SK-N-SH treated with all-trans-retinoic acid at 6 μM for 48 hours (cell line): ENCODE measurements around the gene SNX21.

Experiments
- ATAC-seq: fragments of 200-7000 bp; cut with Tn5 transposase; 3 replicates; pipeline ENCODE4 v1.9.1; 2020; ENCODE audit warnings: mild to moderate bottlenecking, moderate library complexity
- CREB5 ChIP-seq: fragments of 250-450 bp; sonication (Bioruptor Pico); IDR thresholded peaks from 2 replicates; pipeline ENCODE4 v1.5.1; 2020; ENCODE audit warnings: low read depth, mild to moderate bottlenecking, moderate library complexity
- CSDC2 ChIP-seq: fragments of 250-450 bp; sonication (Bioruptor Pico); IDR thresholded peaks from 2 replicates; pipeline ENCODE4 v1.5.0; 2020; ENCODE audit warnings: mild to moderate bottlenecking, moderate library complexity
- CSRNP3 ChIP-seq: fragments of 250-450 bp; sonication (Bioruptor Pico); IDR thresholded peaks from 2 replicates; pipeline ENCODE4 v1.5.1; 2021; ENCODE audit warnings: mild to moderate bottlenecking, moderate library complexity
- ESRRG ChIP-seq: fragments of 250-450 bp; sonication (Bioruptor Pico); IDR thresholded peaks from 2 replicates; pipeline ENCODE4 v1.6.1; 2021; ENCODE audit warnings: mild to moderate bottlenecking
- GLIS3 ChIP-seq: fragments of 250-450 bp; sonication (Bioruptor Pico); IDR thresholded peaks from 2 replicates; pipeline ENCODE4 v1.5.0; 2020; ENCODE audit warnings: mild to moderate bottlenecking, moderate library complexity
- PATZ1 ChIP-seq: fragments of 250-450 bp; sonication (Bioruptor Pico); IDR thresholded peaks from 2 replicates; pipeline ENCODE4 v1.8.0; 2020; ENCODE audit warnings: mild to moderate bottlenecking, moderate library complexity, borderline replicate concordance
- POU6F1 ChIP-seq: fragments of 250-450 bp; sonication (Bioruptor Pico); IDR thresholded peaks from 2 replicates; pipeline ENCODE4 v1.8.0; 2021; ENCODE audit warnings: low read depth, mild to moderate bottlenecking, moderate library complexity, borderline replicate concordance
- PPARA ChIP-seq: fragments of 250-450 bp; sonication (Bioruptor Pico); IDR thresholded peaks from 2 replicates; pipeline ENCODE4 v1.5.0; 2020; ENCODE audit warnings: mild to moderate bottlenecking, borderline replicate concordance
- RARB ChIP-seq: fragments of 250-450 bp; sonication (Bioruptor Pico); IDR thresholded peaks from 2 replicates; pipeline ENCODE4 v1.8.0; 2021; ENCODE audit warnings: mild to moderate bottlenecking, moderate library complexity
- SNAI2 ChIP-seq: fragments of 250-450 bp; sonication (Bioruptor Pico); IDR thresholded peaks from 2 replicates; pipeline ENCODE4 v1.5.0; 2020; ENCODE audit warnings: mild to moderate bottlenecking, moderate library complexity
- TCF4 ChIP-seq: fragments of 250-450 bp; sonication (Bioruptor Pico); IDR thresholded peaks from 2 replicates; pipeline ENCODE4 v1.8.0; 2021; ENCODE audit warnings: mild to moderate bottlenecking, moderate library complexity, borderline replicate concordance
- TOX ChIP-seq: fragments of 250-450 bp; sonication (Bioruptor Pico); IDR thresholded peaks from 2 replicates; pipeline ENCODE4 v1.8.0; 2021; ENCODE audit warnings: mild to moderate bottlenecking, moderate library complexity, borderline replicate concordance
- TSHZ2 ChIP-seq: fragments of 250-450 bp; sonication (Bioruptor Pico); IDR thresholded peaks from 2 replicates; pipeline ENCODE4 v1.5.0; 2020; ENCODE audit warnings: mild to moderate bottlenecking, moderate library complexity
- ZC3H10 ChIP-seq: fragments of 250-450 bp; sonication (Bioruptor Pico); IDR thresholded peaks from 2 replicates; pipeline ENCODE4 v1.5.1; 2021; ENCODE audit warnings: mild to moderate bottlenecking, moderate library complexity
- ZFP3 ChIP-seq: fragments of 250-450 bp; sonication (Bioruptor Pico); IDR thresholded peaks from 2 replicates; pipeline ENCODE4 v1.5.0; 2020; ENCODE audit warnings: mild to moderate bottlenecking, moderate library complexity
- ZFP30 ChIP-seq: fragments of 450-650 bp; formaldehyde crosslinking; IDR thresholded peaks from 2 replicates; pipeline ENCODE4 v1.5.0; 2022; ENCODE audit warnings: mild to moderate bottlenecking, moderate library complexity
- ZNF565 ChIP-seq: fragments of 450-650 bp; formaldehyde crosslinking; conservative IDR thresholded peaks from 2 replicates; pipeline ENCODE4 v1.5.0; 2020; ENCODE audit warnings: low read depth, mild to moderate bottlenecking, moderate library complexity
- ZNF70 ChIP-seq: fragments of 450-650 bp; formaldehyde crosslinking; IDR thresholded peaks from 2 replicates; pipeline ENCODE4 v1.5.0; 2020; ENCODE audit warnings: mild to moderate bottlenecking, moderate library complexity
- ZNF8 ChIP-seq: fragments of 450-650 bp; formaldehyde crosslinking; IDR thresholded peaks from 2 replicates; pipeline ENCODE4 v1.5.0; 2020; ENCODE audit warnings: mild to moderate bottlenecking, moderate library complexity

SNX21 gene

GRCh38 chr20:45832619-45833018, 980 bp upstream of the SNX21 start (continued):
- TF ChIP-seq TSHZ2 (CRISPR knock-in tag) (no peak), ZC3H10 (no peak)

- ATAC-seq: peak; percentile 88
- no peak for TF ChIP-seq SNAI2 (CRISPR knock-in tag)
- no peak for TF ChIP-seq GLIS3 (CRISPR knock-in tag)
- TF ChIP-seq ESRRG: no peak
- no peak for TF ChIP-seq ZFP30 (CRISPR knock-in tag)
- 0 out of 2 replicates have a peak, but pooled peaks have one; percentile 3 for TF ChIP-seq ZNF8
- TF ChIP-seq ZNF565: no peak
- TF ChIP-seq ZFP3 (CRISPR knock-in tag): 0 out of 2 replicates have a peak, but pooled peaks have one; percentile 33
- no peak for TF ChIP-seq TSHZ2 (CRISPR knock-in tag)
- TF ChIP-seq ZNF70 (CRISPR knock-in tag): 0 out of 2 replicates have a peak, but pooled peaks have one; percentile 5
- TF ChIP-seq TOX: no peak
- no peak for TF ChIP-seq PATZ1 (CRISPR knock-in tag)
These were observed 541 bp downstream of the SNX21 start for GRCh38 chr20:45833883-45834796.

GRCh38 chr20:45834797-45835161, 1.2 kb downstream of the SNX21 start:
- ATAC-seq: no peak
- no peak for TF ChIP-seq CSDC2 (CRISPR knock-in tag)
- no peak for TF ChIP-seq PPARA (CRISPR knock-in tag)
- no peak for TF ChIP-seq TCF4 (CRISPR knock-in tag)
- no peak for TF ChIP-seq ZFP30 (CRISPR knock-in tag)
- no peak for TF ChIP-seq POU6F1
- no peak for TF ChIP-seq PATZ1 (CRISPR knock-in tag)
- TF ChIP-seq RARB (CRISPR knock-in tag): no peak
- TF ChIP-seq ZC3H10: no peak
- no peak for TF ChIP-seq ESRRG
- no peak for TF ChIP-seq CREB5 (CRISPR knock-in tag)
- no peak for TF ChIP-seq CSRNP3 (CRISPR knock-in tag)
- TF ChIP-seq TSHZ2 (CRISPR knock-in tag): no peak
- no peak for TF ChIP-seq GLIS3 (CRISPR knock-in tag)
- no peak for TF ChIP-seq ZNF8
- TF ChIP-seq SNAI2 (CRISPR knock-in tag): no peak
